Calu3 (cell line): ENCODE results near the gene CLCN3. TPM values are rescaled to one million over a fixed set of nuclear protein-coding genes. Genes with fewer than 3 reads are reported as not detected.

Source experiments
- BruUV-seq: library from RNA; stranded (reverse); fragments of 400-500 nt; replicated peaks from 2 replicates; lab custom pipeline; 2021; lab: Mats Ljungman, UMichigan
- CTCF ChIA-PET: fragments of 300-600 bp; sonication (Branson Sonifier 250); formaldehyde crosslinking; loops from one replicate; lab custom pipeline; 2022; ENCODE audit warnings: antibody characterized with exemption; lab: Charles Lee
- DNase-seq: peaks from one replicate; pipeline ENCODE4 v3.0.0; 2022
- H3K27ac Mint-ChIP-seq: one replicate; pipeline ENCODE4 v1.8.0; 2022; ENCODE audit warnings: mixed read lengths; ENCODE audit not compliant: unreplicated experiment
- H3K27me3 Mint-ChIP-seq: one replicate; pipeline ENCODE4 v1.8.0; 2022; ENCODE audit warnings: mixed read lengths; ENCODE audit not compliant: unreplicated experiment
- H3K36me3 Mint-ChIP-seq: one replicate; pipeline ENCODE4 v1.8.0; 2022; ENCODE audit warnings: mild to moderate bottlenecking, moderate library complexity, mixed read lengths; ENCODE audit not compliant: insufficient read depth, unreplicated experiment
- H3K4me1 Mint-ChIP-seq: one replicate; pipeline ENCODE4 v1.8.0; 2022; ENCODE audit warnings: mild to moderate bottlenecking, low read depth, mixed read lengths; ENCODE audit not compliant: unreplicated experiment
- H3K4me3 Mint-ChIP-seq: one replicate; pipeline ENCODE4 v1.8.0; 2022; ENCODE audit warnings: mild to moderate bottlenecking, low read depth, moderate library complexity, mixed read lengths; ENCODE audit not compliant: unreplicated experiment
- H3K9me3 Mint-ChIP-seq: one replicate; pipeline ENCODE4 v1.8.0; 2022; ENCODE audit warnings: low read depth, mixed read lengths; ENCODE audit not compliant: unreplicated experiment
- intact Hi-C: fragments of 100-400 bp; cut with micrococcal nuclease; formaldehyde crosslinking; loops from one replicate; pipeline ENCODE4 v1.10.0; 2022; ENCODE audit not compliant: unreplicated experiment
- total RNA-seq: library from RNA; stranded (reverse); gene quantifications from 2 replicates; pipeline ENCODE4 v1.2.3, GENCODE V29; 2022
- TF ChIP-seq, protein P1 (sequence below): fragments of 200-600 bp; IDR thresholded peaks from one replicate; pipeline ENCODE4 v1.8.0; 2022; ENCODE audit warnings: antibody characterized with exemption; ENCODE audit not compliant: unreplicated experiment

The CLCN3 gene
- total RNA-seq, 1 experiment from 2014 or later: 57.8 TPM

- TF ChIP-seq, protein P1, sequence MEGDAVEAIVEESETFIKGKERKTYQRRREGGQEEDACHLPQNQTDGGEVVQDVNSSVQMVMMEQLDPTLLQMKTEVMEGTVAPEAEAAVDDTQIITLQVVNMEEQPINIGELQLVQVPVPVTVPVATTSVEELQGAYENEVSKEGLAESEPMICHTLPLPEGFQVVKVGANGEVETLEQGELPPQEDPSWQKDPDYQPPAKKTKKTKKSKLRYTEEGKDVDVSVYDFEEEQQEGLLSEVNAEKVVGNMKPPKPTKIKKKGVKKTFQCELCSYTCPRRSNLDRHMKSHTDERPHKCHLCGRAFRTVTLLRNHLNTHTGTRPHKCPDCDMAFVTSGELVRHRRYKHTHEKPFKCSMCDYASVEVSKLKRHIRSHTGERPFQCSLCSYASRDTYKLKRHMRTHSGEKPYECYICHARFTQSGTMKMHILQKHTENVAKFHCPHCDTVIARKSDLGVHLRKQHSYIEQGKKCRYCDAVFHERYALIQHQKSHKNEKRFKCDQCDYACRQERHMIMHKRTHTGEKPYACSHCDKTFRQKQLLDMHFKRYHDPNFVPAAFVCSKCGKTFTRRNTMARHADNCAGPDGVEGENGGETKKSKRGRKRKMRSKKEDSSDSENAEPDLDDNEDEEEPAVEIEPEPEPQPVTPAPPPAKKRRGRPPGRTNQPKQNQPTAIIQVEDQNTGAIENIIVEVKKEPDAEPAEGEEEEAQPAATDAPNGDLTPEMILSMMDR: no peak
- no peaks in the 10 kb centered on the region for H3K36me3 Mint-ChIP-seq
- DNase-seq: no peak
- CTCF ChIA-PET: no interaction called here
- no peaks in the 10 kb centered on the region for H3K27me3 Mint-ChIP-seq
- BruUV-seq: no TSS peak
- no peak overlapping the region for H3K4me3 Mint-ChIP-seq
- no peak overlapping the region for H3K27ac Mint-ChIP-seq
- peaks cover 7% of the 10 kb centered on the region for H3K4me1 Mint-ChIP-seq
- H3K9me3 Mint-ChIP-seq: no peaks in the 10 kb centered on the region
- intact Hi-C loops: no loop called here
These were observed 15.5 kb upstream of the CLCN3 start for GRCh38 chr4:169604903-169605331.

DNA sequence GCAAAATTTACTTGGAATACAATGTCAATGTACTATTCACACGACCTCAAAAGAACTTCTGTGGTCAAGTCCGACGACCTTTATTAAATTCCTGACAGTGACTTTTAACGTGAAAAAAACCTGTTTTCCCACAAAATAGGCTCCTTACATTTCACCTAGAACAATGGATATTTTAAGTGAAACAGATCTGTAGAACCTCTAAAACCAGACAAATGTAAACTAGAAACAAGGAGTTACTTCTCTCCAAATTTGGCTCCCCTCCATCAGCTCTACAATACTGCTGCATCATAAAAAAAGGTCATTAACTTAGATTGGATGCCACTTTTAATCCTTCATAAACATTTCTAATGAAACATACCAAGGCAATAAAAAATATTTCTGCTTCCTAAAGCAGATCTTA is 9.2 kb upstream of the CLCN3 start:
- intact Hi-C loops: loop anchor here (5.0 to 10.0 kb wide), 2 partner anchors 114 to 436 kb away; no protein-coding TSS in a partner anchor

GRCh38 chr4:169611991-169612870 is 8.1 kb upstream of the CLCN3 start, which contains the start of gene NEK1:
TSS of gene NEK1 (minus strand) at chr4:169612583. CDS start at chr4:169602630, 9,953 bp downstream.
- peak within 1 kb of the TSS; percentile 94 for H3K4me3 Mint-ChIP-seq
- TF ChIP-seq, protein P1: no peak
- H3K27me3 Mint-ChIP-seq: no peaks in the 10 kb centered on the region
- intact Hi-C loops: loop anchor here (5.0 to 10.0 kb wide), 2 partner anchors 113 to 435 kb away; no protein-coding TSS in a partner anchor
- H3K36me3 Mint-ChIP-seq: peaks cover 11% of the 10 kb centered on the region
- CTCF ChIA-PET: interaction anchor here (0.6 to 1.3 kb wide), 5 partner anchors 18 to 433 kb away, joined by 3 to 6 read pairs (median 4); no protein-coding TSS in a partner anchor
- DNase-seq: peak; percentile 81
- H3K27ac Mint-ChIP-seq: peak within 1 kb of the TSS; percentile 95
- H3K4me1 Mint-ChIP-seq: peaks cover 7% of the 10 kb centered on the region
- H3K9me3 Mint-ChIP-seq: no peaks in the 10 kb centered on the region
- BruUV-seq: no TSS peak

More for the DNA sequence above, 9.2 kb upstream of the CLCN3 start:
- Mint-ChIP-seq H3K9me3 (no peaks in the 10 kb centered on the region), H3K4me1 (peaks cover 7% of the 10 kb centered on the region), H3K27ac (no peak overlapping the region), H3K27me3 (no peaks in the 10 kb centered on the region), H3K36me3 (peaks cover 11% of the 10 kb centered on the region), H3K4me3 (peak overlapping the region; percentile 94)
- CTCF ChIA-PET: no interaction called here
- DNase-seq: no peak
- no TSS peak for BruUV-seq
- TF ChIP-seq, protein P1: no peak

- Mint-ChIP-seq H3K4me3 (peak overlapping the region; percentile 94), H3K9me3 (no peaks in the 10 kb centered on the region), H3K27ac (peak overlapping the region; percentile 95), H3K4me1 (peaks cover 7% of the 10 kb centered on the region), H3K36me3 (peaks cover 11% of the 10 kb centered on the region), H3K27me3 (no peaks in the 10 kb centered on the region)
- CTCF ChIA-PET: interaction anchor here (0.7 to 1.3 kb wide), 7 partner anchors 19 to 432 kb away, joined by 3 to 5 read pairs (median 3); no protein-coding TSS in a partner anchor
- TSS peak; percentile 41 for BruUV-seq
- peak; percentile 61 for DNase-seq
- TF ChIP-seq, protein P1: peak; percentile 29
- intact Hi-C loops: loop anchor here (5.0 to 10.0 kb wide), 2 partner anchors 112 to 434 kb away; no protein-coding TSS in a partner anchor
These were observed 7.2 kb upstream of the CLCN3 start for GRCh38 chr4:169612871-169613859.
